ENCODE measurements around the gene BCLAF1. TPM values are rescaled to one million over a fixed set of nuclear protein-coding genes. Genes with fewer than 3 reads are reported as not detected.
"Not testable (repeated sequence)": the region's sequence is repeated elsewhere in the genome, so short reads cannot be mapped to it uniquely, and the experiment has no call there.

The BCLAF1 gene
- total RNA-seq, 1 experiment from 2014 or later = 145 TPM

DNA sequence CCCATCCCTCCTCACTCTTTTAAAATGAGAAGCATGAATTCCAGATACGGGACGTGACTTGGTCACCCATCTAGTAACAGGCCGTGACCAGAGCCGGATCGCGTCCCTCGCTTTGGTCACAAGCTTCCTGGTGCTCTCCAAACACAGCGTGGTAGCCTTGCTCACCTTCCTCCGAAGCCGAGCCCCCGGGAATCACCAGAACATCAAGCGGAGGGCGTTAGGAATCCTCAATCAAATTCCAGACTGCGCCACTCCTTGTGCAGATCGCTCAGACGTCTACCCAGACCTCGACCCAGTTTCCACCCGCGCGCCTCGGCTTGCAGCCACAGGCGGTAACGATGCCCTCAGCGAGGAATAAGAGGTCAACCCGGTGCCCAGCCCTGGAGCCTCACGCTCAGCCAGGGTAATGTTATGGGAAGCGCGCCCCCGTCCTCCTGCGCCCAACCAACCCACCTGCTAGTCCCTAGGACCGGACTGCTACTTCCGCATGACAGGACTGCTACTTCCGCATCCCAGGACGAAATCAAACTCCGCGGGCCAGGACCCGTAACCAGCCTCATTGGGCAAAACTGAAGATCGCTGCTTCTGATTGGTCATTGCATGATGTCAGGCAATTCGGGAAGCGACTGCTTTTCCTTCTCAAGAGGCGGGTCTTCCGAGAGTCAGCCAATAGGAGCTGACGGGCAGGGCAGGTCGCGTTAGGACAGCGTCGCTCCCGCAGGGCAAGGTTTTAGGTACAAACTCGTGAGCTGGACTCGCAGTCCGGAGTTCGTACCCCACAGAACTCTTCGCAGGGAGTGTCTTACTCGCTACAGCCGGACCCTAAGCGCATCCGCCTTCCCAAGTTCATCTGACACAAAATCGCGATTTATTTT, 39.6 kb downstream of the BCLAF1 start, which contains the start of gene MTFR2:
MTFR2 (minus strand) TSS at position 501 of the 875 bp plus-strand sequence. CDS start 1,212 bp downstream, outside the sequence.
- peak; percentile 99 for DNase-seq (ENCODE audit: low spot score)

DNA sequence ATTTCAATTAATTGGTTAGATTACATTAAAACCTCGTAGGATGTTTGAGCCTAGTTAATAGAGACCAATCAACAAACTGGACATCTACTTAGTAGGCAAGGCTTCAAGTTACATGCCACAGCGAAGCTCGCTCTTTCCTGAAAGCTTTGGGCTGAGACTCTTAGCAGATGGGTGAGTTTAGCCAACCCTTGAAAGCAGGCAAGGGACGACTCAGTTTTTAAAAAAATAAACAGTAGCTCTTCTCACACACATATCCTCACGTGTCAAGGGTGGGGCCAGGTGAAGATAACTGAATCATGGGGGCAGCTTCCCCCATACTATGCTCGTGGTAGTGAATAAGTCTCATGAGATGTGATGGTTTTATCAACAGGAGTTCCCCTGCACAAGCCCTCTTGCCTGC, 40.3 kb downstream of the BCLAF1 start:
- peak; percentile 9 for DNase-seq (ENCODE audit: low spot score)

DNA sequence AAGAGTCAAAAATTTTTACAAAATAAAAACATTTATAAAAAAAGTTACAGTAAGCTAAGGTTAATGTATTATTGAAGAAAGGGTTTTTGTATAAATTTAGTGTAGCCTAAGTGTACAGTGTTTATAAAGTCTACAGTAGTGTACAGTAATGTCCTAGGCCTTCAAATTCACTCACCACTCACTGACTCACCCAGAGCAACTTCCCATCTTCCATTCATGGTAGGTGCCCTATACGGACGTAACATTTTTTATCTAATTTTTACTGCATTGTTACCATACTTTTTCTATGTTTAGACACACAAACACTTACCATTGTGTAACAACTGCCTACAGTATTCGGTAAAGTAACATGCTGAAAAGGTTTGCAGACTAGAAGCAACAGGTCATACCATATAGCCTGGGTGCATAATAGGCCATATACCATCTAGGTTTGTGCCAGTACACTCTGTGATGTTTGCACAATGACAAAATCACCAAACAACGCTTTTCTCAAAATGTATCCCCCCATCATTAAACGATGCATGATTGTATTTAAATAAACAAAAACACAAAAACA, 45.5 kb downstream of the BCLAF1 start:
- no peak for DNase-seq (ENCODE audit: low spot score)

DNA sequence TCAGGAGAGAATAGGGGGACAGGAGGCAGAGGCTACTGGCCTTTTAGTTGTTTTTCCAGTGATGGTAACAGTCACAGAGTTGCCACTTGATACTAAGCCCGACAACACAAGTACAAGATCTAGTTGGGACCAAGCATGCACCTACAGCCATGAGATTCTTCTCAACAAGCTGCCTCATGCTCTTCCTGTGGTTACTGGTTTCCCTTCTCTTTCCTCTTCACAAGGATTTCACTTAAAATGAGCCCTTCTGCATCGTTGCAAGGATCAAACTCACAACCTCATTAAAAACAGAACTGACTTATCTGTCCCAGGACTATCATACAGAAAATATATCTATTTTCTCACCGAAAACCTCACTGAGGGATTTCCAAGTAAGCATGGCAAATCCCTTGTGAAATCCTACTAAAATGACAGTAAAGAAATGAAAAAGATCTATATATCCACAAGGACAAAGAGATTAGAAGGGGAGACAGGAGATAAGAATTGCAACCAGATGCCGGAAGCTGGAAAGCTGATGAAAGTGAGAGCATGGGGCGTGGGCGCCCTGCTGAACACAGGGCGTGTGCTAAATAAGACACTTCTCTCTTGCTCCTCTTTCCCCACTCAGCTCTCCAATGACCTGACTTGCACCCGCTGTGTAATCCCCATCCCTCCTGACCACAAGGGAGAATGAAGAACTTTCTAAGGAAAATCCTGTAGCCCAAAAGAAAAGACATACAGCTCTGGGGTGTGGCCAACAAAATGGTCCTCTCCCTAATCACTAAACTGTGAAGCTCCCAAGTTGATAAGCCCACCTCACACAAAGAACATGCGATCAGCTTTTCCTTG, 53.0 kb downstream of the BCLAF1 start:
- DNase-seq (ENCODE audit: low spot score) = no peak

DNA sequence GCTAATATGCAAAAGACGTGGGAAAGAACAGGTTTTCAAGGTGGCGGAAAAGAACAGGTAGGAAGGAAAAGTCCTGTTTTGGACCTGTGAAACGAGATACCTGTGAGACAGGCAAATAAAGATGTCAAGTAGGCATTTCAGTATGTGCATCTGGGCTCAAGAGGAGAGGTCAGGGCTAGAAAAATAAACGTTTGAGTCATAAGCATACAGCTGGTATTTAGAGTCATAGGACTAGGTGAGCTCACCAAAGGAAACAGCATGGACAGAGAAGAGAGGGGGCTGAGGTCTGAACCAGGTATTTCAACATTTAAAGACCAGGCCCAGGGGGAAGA, 54.4 kb downstream of the BCLAF1 start:
- no peak for DNase-seq (ENCODE audit: low spot score)

DNA sequence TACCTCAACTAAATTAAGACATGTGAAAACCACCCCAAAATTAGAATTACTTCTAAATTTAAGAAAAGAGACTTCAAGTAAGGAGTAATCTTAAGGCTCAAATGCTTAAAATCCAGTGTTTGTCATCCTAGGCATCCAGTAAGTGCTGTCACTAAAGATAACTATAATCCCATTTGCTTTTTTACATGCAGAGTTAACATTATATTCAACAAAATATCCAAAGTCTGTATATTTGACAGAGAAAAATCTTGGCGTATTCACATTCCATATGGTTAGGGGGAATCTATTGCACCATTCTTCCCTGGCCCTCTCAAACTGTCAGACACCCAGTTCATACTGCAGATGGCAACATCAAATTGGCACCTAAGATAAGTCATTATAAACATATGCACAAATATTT, 56.9 kb downstream of the BCLAF1 start:
- no peak for DNase-seq (ENCODE audit: low spot score)

DNA sequence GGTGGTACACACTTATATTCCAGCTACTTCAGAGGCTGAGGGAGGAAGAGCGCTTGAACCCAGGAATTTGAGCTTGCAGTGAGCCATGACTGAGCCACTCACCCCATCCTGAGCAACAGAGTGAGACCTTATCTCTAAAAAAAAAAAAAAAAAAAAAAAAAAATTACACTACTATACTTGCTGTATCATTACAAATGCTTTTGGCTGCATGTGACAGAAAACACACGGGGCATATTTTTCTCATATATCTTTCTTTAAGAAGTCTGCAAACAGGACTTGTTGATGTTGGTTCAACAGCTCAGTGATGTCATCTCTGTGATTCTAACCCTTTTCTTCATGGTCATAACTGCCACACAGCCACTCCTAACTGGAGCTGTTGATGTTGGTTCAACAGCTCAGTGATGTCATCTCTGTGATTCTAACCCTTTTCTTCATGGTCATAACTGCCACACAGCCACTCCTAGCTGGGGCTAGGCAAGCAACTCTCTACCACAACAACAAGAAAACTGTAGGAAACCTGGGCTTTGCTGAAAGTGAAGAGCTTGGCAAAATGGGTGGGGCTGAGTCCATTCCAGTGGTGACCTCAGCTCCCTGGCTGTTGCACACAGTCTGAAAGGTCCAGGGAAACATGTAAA, 59.3 kb downstream of the BCLAF1 start:
- no peak for DNase-seq (ENCODE audit: low spot score)

DNA sequence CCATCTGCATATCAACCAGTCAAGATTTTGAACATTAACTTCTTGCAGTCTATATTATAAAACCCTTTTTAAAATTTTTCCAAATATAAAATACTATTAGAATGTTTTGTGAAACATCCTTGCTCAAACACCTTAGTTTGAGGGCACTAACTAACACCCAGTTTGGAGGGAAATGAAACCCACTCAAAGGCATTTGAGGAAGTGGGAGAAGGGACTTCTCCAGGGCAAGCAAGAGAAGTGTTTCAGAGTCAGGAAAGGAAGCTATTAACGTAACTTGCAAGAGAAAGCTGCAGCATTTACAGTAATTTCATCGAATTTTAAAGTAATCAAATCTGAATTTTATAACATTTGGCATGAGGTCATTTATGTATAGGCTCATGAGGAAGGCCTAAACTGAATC, 60.8 kb downstream of the BCLAF1 start:
- DNase-seq (ENCODE audit: low spot score) = no peak

DNA sequence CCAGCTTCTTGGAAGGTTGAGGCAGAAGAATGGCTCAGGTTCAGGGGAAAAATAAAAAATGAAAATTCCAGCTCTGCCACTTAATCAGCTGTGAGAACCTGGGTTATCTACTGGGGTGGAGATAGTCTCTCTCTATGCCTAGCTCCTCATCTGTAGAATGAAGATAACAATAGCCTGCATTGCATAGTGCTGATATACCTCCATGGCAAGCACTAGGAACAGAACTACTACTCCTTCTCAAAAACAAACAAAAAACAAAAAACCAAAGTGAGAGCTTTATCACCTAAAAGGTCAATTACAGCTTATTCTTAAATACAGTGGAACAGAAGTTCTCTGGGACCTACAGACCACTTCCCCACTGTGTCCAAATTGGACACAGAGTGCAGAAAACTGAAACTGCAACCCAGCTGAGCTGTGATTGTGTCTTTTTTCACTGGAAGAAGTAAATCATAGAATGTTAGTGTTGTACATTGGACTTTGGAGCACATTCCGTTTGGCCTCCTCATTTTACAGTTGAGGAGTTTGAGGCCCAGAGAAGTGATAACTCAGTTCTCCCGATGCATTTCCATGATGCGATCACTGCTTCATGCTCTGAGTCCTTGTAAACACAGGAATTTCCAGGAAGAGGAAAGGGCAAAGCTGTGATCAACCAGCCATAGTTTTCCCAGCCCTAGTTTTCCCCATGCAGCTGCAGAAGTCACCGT, 62.8 kb downstream of the BCLAF1 start:
- DNase-seq (ENCODE audit: low spot score) = no peak

DNA sequence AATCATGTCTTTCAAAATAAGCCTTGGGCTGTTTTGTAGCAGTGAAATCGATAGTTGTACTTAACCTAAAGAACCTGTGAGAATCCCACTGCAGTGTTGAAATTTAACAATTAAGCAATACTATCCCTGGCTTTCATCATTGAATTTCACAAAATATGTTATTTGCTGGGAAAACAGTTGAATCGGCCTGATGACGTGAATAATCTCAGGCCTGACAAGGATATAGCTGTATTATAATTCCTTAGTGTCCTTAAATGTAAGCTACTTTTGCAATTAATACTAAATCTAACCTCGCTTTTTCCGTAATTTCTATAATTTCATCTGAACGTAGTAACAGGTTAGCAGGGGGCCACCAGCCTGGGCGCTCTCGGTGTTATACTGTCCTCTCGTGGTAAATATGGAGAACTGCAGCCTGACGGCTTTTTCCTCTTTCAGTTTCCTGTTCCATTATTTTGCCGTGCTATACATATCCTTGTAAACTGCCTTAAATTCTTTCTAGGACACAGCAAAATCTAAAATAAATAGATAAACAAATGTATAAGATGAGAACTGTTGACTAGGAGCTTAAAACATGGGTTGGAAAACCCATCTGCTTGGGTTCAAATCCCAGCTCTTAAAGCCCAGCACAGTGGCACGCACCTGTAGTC, 63.5 kb downstream of the BCLAF1 start:
- DNase-seq (ENCODE audit: low spot score) = peak; percentile 42

DNA sequence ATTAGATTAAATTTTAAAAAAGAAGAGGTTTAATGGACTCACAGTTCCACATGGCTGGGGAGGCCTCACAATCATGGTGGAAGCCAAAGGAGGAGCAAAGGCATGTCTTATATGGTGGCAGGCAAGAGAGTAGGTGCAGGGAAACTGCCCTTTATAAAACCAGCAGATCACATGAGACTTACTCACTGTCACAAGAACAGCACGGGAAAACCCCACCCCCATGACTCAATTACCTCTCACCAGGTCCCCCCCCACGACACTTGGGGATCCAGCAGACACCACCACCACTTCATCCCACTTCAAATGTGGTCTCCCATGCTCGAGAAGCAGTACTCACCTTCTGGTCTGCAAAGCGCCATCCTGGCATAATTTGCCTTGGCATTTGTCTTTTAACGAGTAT, 64.2 kb downstream of the BCLAF1 start:
- DNase-seq (ENCODE audit: low spot score) = peak; percentile 20

DNA sequence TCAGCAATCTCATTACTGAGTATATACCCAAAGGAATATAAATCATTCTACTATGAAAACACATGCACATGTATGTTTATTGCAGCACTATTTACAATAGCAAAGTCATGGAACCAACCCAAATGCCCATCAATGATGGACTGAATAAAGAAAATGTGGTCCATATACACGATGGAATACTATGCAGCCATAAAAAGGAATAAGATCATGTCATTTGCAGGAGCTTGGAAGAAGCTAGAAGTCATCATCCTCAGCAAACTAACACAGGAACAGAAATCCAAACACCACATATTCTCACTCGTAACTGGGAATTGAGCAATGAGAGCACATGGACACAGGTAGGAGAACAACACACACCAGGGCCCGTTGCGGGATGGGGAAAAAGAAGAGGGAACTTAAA, 64.7 kb downstream of the BCLAF1 start:
- DNase-seq (ENCODE audit: low spot score) = not testable (repeated sequence)

DNA sequence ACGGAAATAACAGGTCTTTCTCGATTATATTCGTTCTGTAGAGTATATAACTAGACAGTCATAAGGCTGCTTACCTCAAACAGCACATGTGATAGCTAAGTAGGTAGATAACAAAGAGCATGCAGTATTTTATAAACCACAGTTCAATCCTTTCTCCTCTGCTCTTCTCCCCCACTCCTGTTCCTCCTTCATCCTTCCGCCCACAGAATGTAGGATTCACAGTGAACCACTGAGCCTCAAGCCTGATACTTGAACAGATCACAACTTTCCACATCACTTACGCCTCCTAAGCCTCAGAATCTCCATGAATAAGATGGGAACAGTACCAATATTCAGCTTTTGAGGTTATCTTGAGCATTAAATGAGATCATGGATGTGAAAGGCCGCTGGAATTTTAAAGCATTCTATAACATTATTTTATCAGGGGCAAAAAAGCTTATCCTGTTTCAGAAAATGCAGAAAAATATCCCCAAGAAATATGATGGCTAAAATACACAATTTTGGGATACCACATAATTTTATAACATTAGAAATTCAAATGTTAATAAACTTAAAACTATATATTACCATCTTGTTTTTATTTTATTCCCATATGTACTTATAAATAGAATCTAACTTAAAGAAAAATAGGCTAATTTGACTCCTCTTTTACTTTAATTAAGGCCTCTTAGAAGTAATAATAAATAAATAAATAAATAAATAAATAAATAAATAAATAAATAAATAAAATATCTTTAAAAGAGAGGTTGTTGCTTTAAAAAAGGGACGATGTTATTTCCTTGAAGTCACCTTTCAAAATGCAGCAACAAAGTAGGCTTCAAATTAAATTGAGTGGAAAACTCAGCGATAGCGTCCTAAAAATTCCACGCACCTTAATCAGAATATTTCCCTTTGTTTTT, 72.9 kb downstream of the BCLAF1 start:
- no peak for DNase-seq (ENCODE audit: low spot score)

DNA sequence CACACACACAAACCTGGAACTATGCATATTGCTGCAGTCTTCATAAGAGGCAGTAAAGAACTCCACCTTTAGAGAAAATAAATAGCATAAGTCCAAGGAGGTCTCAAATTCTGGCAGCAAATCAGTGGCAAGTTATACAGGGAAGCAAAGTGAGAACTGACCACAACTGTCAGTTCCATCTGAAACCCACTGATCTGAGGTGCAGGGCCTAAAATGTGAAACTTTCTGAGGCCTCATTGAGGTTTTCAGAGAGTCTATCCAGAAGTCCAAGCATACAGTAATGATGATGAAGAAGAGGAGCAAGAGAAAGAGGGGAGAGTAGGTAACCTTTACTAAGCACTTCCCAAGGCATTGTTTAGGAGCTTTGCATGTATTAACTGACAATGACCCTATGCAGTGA, 75.8 kb downstream of the BCLAF1 start:
- DNase-seq (ENCODE audit: low spot score) = no peak

DNA sequence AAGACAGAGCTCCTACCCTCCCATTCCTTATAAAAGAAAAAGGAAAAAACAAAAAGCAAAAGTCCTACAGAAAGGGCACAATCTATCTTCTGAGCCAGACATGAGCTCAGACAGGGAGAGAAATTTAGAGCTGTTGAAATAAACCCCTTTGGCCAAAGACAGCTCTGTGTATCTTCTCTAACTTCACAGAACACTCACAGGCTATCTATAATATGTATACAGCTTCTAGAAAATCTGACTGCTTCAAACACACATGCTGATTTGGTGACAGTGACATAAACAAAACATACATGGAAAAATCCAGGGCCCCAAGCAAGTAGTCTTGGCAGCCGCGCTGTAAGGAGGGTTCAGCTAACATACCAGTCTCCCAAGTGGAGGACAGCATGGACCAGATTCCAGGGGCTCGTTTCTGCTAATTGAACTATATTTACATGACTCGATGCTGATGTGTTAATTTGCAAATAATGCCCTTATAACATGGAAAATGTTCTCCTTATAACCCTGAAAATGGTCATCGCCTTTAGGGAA, 76.6 kb downstream of the BCLAF1 start:
- DNase-seq (ENCODE audit: low spot score) = no peak

DNA sequence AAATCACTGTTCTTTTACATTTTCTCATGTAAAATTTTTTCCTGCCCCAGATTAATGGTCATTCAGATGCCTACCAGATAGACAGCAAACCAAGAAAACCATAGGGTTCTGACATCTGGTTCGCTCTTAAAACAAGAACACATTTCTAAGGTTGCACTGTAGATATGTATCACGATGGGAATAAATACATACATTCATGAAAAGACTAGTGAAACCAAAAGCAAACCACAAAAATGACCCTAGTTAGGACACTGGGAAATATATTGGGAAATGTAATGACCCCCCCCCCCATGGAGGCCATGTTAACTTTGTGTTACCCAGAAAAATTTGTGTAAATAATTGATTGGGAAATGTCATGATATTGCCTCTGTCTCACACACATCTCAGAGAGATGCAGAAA, 77.0 kb downstream of the BCLAF1 start:
- DNase-seq (ENCODE audit: low spot score) = no peak

DNA sequence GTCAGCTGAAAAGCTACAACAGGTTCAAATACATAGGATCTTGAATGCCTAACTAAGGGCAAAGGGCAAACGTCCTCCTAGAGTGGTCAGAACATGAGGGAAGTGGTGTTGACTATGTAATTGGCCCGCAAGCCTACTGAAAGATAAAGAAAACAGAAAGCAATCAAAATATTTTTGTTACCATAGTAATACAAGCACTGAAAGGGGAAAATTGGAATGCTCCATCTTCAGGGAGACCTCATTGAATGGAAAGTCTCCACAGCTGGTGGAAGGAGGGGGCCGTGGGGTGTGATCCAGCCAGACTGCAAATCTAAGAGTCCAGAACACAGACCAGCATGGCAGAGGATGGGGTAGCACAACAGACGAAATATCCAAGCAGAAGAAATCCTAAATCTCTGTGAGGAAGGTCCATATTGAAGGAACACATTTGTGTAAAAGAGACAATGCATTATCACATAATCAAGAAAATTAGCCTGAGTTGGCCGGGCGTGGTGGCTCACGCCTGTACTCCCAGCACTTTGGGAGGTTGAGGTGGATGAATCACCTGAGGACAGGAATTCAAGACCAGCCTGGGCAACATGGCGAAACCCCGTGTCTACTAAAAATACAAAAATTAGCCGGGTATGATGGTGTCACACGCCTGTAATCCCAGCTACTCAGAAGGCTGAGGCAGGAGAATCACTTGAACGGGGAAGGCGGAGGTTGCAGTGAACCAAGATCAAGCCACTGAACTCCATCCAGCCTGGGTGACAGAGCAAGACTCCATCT, 79.1 kb downstream of the BCLAF1 start:
- DNase-seq (ENCODE audit: low spot score) = no peak

DNA sequence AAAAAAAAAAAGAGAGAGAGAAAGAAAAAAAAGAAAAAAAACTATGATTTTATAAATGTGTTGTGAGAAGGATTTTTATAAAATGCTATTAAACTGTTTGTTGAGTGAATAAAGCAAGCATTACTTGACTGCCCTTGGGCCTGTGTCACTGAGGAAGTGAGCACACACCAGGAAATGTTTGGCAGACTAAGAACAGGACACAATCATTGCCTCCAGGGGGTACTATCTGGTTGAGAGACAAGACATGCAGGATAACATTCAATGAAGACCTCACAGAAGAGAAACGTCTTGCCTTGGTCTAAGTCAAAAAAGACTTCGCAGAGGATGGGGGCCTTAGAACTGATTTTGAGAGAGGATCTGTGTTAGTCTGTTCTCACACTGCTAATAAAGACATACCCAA, 80.2 kb downstream of the BCLAF1 start:
- no peak for DNase-seq (ENCODE audit: low spot score)

DNA sequence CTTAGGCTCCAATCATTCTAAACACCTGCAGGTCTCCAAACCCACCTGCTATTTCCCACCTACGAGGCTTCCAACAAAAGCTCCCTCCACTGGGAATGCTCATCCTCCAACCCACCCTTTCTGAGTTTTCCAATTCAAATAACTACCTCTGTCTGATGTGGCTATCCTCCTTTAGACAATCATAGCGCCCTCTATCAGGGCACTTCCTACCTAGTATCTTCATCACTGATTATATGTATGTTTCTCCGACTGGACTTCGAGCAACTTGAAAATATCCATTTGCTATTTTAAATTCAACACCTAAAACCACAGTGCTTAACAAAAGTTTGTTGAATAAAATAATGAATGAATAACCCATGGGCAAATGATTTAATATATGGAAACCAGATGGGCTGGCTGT, 80.9 kb downstream of the BCLAF1 start:
- DNase-seq (ENCODE audit: low spot score) = no peak
